HG03520 (cell line): ENCODE data around the gene SFXN4.
"Not testable (repeated sequence)": the region's sequence is repeated elsewhere in the genome, so short reads cannot be mapped to it uniquely, and the experiment has no call there.

Experiments
- ATAC-seq: cut with Tn5 transposase; IDR thresholded peaks from one replicate; pipeline ENCODE4 v1.9.1; 2021; ENCODE audit warnings: mild to moderate bottlenecking, moderate library complexity; ENCODE audit not compliant: unreplicated experiment

SFXN4 gene

DNA sequence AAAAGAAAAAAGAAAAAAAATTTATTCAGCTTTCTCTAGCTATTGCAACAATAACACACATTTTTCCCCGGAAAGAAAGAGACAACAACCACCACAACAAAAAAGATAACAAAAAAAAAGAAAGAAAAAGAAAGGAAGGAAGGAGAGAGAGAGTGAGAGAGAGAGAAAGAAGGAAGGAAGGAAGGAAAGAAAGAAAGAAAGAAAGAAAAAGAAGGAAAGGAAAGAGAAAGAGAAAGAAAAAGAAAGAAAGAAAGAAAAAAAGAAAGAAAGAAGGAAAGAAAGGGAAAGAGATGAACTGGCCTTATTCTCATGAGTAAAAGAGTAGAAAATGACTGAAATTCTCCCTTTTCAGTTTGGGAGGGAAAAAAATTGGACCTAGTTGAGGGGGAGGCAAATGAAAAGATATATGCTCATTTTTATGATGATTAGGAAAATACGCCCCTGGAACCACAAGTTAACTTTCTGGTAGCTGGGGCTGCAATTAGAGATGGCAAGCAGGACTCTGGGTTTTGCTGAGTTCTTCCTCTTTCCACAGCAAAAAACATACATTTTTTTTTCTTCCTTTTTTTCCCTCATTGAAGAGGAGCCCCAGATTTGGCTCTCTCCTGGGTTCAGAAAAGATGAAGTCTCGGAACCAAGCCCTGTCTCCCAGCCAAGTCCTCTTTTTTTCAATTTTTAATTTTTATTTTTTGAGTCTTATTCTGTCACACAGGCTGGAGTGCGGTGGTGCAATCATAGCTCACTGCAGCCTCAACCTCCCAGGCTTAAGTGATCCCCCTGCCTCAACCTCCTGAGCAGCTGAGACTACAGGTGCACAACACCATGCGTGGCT lies 25.7 kb upstream of the SFXN4 start:
- no peak for ATAC-seq

DNA sequence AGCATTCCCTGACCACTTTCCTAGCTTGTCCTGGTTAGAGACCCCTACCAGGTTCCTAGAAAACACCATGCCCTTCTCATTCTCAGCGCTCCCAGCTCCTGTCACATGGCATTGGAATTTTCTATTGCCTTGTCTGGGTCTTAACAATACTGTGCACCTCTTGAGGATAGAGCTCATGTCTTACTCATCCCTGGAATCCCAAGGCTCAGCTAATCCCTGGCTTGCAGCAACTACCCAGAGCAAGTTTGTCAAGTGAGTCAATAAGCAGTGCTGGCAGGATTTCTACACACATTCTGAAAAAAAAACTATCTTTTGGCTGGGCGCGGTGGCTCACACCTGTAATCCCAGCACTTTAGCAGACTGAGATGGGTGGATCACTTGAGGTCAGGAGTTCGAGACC lies 24.8 kb upstream of the SFXN4 start:
- ATAC-seq: no peak

DNA sequence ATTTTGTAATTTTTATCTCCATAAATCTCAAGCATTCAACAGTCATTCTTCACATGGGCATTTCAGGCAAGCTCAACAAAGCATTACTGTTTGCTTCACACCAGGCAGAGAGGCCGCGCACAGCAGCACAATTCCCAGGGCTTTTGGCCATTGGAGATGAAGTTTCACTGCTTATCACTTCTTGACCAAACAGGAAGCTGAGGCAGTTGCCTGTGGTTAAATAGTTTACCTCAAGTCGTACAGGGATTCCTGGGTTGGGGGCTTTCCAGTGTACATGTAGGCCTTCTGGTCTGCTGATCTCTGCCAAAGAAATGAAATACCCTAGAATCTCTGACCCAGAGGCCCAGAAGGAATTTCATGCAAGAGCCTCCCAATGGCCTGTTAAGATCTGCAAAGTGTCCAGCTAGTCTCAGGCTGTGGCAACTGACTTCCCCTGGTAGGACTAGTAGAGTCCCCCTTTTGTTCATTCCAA lies 24.3 kb upstream of the SFXN4 start:
- ATAC-seq: no peak

DNA sequence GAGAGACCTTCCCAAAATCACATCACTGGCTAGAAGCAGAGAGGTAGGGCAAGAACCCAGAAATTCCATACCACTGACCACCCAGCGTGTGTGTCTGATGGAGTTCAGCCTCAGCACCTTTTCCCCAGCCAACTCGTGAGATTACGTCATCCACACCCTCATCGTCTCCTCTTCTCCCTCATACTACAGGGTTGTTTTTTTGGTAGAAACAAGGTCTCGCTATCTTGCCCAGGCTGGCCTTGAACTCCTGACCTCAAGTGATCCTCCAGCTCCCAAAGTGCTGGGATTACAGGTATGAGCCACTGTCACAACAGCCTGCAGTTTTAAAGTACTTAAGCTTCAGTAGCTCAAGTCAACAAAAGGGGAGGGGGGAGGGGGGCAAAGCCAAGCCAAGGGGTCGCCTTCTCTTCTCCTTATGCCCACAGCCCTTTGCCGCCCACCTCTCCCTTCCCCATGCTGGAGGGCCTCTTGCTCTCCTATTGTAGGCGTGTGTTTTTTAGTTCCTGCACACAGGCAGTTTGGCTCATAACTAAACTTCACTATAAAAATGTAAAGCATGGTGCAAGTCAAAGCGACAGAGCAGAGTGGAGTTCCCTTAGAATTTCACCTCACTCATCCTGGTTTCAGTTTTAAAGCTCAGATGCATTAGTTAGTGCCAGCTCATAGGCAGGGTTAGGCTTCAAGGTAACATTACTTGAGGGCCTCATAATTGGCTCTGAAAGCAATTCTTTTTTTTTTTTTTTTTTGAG lies 18.3 kb upstream of the SFXN4 start:
- ATAC-seq: no peak

DNA sequence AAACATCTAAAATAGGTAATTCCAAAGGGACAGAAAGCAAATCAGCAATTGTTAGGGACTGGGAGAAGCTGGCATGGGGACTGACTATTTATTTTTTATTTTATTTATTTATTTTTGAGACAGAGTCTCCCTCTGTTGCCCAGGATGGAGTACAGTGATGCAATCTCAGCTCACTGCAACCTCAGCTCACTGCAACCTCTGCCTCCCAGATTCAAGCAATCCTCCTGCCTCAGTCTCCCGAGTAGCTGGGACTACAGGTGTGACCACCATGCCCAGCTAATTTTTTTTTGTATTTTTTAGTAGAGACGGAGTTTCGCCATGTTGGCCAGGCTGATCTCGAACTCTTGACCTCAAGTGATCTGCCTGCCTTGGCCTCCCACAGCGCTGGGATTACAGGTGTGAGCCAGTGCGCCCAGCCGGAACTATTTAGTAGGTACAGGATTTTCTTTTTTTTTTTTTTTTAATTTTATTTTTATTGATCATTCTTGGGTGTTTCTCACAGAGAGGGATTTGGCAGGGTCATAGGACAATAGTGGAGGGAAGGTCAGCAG lies 15.4 kb upstream of the SFXN4 start:
- ATAC-seq: not testable (repeated sequence)

DNA sequence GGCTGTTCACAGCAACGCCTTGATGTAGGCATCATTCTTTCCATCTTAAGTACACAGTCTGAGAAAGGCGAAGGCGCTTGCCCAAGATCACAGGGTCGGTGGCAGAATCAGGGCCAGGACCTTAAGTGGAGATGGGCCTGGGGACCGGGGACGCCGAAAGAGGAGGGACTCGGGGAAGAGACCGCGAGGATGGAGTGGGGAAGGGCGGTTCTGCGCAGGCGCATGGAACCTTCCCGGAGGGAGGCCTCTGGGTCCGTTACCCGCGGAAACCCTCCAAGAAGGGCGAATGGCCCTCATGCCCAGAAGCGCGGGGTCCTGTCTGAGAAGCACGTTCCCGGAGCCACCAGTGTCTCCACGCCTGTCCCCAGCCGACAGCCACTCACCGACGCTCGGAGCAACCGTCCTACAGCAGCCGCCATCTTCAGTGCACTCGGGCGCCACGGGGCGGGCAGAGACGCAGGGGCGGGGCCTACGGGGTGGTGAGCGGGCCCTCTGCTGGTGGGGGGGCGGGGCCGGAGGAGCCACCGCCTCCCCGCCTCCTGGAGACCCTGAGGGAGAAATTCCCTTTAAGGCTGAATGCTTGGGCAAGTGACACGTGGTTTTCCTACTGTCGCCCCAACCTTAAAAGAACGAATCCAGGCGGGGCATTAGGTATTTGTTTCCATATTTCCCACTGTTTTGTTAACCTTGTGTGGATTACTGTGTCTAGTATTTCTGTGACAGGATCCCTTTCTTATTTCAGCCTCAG lies 13.0 kb upstream of the SFXN4 start, which contains the start of gene PRDX3:
TSS of gene PRDX3 (minus strand) at position 441 of the 748 bp plus-strand sequence. CDS start at position 419, 22 bp downstream.
- peak; percentile 93 for ATAC-seq

DNA sequence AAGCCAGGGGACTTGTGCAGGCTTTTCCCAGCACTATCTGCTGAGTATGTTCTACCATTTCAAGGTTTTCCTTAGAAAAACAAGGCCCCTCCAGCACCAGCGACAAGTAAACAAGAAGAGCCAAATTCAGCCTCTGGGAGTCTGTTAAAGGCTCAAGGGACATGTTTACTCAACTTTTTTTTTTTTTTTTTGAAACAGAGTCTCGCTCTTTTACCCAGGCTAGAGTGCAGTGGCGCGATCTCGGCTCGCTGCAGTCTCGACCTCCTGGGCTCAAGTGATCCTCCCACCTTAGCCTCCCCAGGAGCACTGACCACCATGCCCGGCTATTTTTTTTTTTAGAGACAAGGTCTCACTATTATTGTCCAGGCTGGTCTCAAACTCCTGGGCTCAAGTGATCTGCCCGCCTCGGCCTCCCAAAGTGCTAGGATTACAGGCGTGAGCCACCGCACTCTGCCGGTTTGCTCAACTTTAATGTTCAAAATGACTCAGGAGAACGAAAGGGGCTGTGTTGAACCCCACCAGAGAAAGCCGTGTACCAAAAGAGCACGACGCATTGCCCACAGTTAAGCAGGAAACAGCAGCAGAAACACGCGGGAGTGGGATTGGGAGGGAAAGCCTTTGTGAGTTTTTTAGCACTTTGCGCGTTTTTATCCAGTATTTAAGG lies 12.3 kb upstream of the SFXN4 start:
- ATAC-seq: no peak

DNA sequence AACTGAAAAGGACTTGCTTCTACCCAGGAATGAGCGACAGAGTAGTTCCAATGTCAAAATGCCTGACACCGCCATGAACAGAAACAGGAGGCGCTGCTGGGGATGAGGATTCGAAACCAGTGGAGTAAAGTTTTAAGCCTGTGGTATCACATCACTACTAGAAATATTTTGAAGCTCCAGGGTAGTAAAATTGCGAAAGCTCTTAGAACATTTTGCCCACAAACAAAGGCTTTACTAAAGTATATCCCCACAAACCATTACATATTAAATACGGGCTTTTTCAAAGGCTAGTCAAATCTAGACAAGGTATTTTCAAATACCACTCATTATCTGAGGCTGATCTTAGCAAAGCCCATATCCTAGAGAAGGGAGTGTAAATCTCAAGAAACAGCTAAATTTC lies 10.7 kb upstream of the SFXN4 start:
- no peak for ATAC-seq

DNA sequence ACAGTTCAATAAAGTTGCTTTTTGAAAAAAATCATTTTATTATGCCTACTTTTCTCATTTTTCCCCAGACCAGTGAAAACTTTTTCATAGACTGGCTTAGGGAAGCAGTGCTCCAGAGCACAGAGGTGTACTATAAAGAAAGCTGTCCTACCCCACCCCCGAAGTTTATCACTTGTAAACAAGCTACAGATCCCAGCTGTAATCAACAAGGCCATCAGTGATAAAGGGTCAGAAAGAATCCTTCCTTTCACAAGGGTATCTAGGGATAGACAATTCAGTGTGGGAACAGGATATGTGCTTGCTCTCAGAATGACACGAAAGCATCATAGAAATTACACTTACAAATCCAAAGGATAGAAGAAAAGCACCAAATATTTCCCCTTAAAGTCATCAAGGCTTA lies 8.6 kb upstream of the SFXN4 start:
- no peak for ATAC-seq

DNA sequence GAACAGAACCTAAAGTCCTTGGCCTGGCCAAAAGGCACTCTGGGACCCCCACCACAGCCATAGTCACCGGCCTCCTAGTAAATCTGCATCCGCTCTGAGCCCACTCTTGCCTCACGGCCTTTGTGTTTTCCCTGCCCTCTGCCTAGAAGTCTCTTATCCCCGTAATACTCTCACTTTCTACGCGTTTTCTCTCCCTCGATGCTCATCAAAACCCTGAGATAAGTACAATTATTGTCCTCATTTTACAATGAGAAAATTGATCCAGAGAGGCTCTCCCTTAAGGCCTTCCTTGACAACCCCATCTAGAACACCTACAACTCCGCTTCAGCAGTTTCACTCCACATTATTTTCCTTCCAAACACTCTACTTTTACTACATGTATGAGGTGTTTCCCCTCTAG lies 1.5 kb upstream of the SFXN4 start:
- ATAC-seq: no peak

DNA sequence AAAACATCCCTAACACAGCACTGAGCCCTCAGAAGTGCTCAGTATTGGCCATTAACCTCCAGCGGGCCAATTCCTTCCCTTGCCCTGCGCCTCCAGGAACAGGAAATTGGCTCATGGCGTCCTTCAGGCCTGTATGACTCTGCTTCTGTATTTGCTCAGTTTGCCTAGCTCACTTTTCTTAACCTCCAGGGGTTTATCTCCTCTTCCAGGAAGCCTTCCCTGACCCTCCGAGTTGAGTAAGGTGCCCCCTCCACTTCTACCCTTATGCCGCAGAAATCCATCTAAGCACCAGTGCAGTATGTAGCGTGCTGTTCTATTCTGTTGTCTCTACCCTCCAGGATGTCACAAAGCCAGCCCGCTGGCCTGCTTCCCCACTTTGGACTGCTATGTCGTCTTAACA lies 1.1 kb upstream of the SFXN4 start:
- no peak for ATAC-seq

DNA sequence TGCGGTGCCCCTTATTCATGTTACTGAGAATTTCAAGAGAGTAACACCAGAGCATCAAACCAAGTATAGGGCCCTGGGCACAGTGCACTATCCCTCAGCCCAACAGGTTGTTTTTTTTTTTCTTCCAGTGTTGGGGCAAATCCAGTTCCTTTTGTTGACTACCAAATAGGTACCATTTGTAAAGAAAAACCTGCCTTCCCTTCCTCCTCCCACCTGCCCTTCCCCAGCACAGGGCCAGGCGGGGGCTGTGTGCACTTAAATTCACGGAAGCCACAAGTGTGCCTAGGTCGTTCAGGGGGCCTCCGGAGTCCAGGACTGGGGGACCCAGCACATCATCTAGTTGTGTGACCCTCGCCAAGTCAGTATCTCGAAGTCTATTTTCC lies 595 bp upstream of the SFXN4 start:
- ATAC-seq: no peak

DNA sequence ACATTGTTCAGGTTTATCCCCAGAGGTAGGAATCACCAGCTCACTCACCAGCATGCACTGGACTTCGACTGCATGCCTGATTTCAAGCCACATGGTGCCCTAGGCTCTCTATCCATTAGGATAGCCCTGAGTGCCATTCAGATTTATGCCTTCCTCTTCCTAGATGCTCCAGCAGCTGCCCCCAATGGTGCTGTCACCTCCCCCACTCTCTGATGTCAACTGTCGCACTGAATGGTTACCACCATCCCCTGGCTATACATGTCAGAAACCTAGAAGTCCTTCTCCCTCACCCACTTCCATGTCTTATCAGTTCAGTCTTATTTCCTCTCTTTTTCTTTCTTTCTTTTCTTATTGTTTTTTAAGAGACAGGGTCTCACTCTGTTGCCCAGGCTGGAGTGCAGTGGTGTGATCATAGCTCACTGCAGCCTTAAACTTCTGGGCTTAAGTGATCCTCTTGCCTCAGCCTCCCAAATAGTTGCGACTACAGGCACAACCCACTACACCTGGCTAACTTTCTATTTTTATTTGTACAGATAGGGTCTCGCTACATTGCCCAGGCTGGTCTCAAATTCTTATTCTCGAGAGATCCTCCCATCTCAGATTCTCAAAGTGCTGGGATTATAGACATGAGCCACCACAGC lies 2.9 kb downstream of the SFXN4 start:
- ATAC-seq: no peak

DNA sequence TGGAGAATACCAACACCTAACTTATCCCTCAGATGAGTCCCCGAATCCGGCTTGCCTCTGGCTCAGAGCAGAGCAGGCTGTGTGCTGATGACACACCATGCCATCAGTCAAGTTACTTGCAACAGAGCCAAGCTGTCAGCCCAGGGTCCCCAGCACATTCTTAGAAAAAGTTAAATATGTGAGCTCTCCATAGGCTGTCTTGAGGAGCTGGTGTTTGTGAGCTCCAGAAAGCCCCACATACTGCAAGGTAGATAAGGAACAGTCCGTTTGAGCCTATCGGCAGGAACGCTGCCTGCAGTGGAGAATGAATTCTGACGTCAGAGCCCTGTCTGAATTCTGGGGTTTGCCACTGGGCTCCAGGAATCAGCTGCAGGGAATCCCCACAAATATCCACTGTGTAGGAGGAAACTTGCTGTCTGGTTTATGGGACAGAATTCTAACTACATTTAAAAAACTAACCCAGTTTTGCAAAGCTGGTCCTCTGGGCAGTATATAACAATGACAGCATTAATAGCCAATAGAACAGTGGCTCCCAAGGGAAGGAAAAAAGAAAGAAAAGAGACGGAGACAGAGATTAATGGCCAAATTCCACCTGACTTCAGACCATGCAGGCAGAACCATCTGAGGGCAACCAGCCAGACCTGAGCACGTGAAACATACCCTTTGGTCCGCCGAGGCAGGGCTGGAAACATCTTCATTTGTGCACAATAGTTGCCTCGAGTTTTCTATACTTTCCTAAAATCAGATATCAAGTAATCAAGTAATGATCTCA lies 3.6 kb downstream of the SFXN4 start:
- ATAC-seq: no peak

DNA sequence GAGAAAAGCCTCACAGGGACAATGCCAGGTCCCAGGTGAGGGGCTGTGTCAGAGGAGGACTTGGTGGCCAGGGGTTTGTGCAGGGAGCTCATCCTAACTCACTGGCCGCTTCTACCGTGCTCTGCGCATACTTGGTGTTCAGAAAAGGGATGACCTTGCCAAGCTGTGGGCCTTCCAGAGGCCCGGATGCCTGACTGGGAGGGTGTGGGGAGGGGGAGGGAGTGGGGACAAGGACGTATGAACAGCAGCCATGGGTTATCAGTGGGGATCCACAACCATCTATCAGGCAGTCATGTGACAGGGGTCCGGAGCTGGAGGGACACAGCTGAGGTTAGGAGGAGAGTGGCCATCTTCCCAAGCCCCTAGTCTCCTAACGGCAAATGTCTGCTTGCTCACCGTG lies 6.2 kb downstream of the SFXN4 start:
- ATAC-seq: no peak

DNA sequence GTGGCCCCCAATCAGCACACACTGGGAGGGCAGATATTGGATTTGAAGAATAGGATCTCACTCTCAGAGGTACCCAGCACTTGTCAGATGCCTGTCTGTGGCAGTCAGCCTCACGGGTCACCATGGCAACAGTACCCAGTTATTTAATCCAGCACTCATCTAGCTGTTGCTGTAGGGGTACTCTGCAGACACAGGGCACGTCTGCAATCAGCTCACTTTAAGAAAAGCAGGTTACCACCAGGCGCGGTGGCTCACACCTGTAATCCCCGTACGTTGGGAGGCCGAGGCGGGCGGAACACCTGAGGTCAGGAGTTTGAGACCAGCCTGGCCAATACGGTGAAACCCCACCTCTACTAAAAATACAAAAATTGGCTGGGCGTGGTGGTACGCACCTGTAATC lies 11.9 kb downstream of the SFXN4 start:
- ATAC-seq: no peak

DNA sequence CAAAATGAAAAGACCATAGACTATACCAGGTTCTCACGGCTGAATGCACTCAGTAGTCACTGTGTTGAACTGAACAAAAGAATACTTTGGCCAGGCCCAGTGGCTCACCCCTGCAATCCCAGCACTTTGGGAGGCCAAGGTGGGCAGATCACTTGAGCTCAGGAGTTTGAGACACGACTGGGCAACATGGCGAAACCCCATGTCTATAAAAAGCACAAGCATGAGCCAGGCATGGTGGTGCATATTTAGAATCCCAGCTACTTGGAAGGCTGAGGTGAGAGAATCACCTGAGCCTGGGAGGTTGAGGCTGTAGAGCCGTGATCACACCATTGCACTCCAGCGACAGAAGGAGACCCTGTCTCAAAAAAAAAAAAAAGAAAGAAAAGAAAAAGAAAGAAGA lies 12.5 kb downstream of the SFXN4 start:
- no peak for ATAC-seq

DNA sequence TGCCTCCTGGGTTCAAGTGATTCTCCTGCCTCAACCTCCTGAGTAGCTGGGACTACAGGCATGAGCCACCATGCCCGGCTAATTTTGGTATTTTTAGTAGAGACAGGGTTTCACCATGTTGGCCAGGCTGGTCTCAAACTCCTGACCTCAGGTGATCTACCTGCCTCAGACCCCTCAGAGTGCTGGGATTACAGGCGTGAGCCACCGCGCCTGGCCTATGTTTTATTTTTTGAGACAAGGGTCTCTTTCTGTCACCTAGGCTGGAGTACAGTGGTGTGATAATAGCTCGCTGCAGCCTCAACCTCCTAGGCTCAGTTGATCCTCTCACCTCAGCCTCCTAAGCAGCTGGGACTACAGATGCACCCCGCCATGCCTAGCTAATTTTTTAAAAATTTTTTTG lies 13.9 kb downstream of the SFXN4 start:
- ATAC-seq: not testable (repeated sequence)

DNA sequence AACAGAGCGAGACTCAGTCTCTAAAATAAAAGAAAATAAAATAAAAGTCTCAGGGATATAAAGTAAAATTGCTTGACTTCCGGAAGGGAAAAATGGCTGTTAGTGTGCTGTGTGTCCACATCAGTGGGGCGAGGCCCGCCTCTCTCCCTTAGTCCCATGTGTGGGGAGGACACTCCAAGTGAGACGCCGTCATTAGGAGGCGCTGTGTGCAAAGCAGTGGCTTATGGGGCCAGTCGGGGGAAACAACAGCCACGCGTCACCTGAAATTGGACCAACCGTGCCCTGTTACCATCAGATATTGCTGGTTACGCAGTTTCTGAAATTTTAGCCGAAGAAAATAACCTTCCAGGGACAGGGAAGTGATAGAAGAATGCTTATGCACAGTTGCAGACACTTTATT lies 15.8 kb downstream of the SFXN4 start:
- no peak for ATAC-seq
